Smooth muscle cell (in vitro differentiated cells): Measurements from ENCODE around the gene PRKG1. TPM values are rescaled to one million over a fixed set of nuclear protein-coding genes. Genes with fewer than 3 reads are reported as not detected.

ENCODE experiments used
- DNase-seq: peaks from one replicate; lab custom pipeline; 2025; ENCODE audit not compliant: unreplicated experiment; lab: John Stamatoyannopoulos, UW
- H2AFZ ChIP-seq: fragments of 200-600 bp; sonication (generic); 2 replicates; pipeline ENCODE4 v1.6.0; 2016; ENCODE audit warnings: antibody characterized with exemption, low read depth, mild to moderate bottlenecking
- H3F3A ChIP-seq: fragments of 200-600 bp; sonication (generic); 2 replicates; pipeline ENCODE4 v1.6.0; 2017; ENCODE audit warnings: antibody characterized with exemption, low read depth
- H3K27ac ChIP-seq: fragments of 200-600 bp; sonication (generic); 2 replicates; pipeline ENCODE4 v1.5.1; 2016; ENCODE audit warnings: low read depth, mild to moderate bottlenecking
- H3K27me3 ChIP-seq: fragments of 200-600 bp; sonication (generic); 2 replicates; pipeline ENCODE4 v1.6.1; 2016; ENCODE audit warnings: low read depth, mild to moderate bottlenecking
- H3K36me3 ChIP-seq: fragments of 200-600 bp; sonication (generic); 2 replicates; pipeline ENCODE4 v1.5.1; 2016; ENCODE audit warnings: low read depth
- H3K4me1 ChIP-seq: fragments of 200-600 bp; sonication (generic); 2 replicates; pipeline ENCODE4 v1.5.1; 2016; ENCODE audit warnings: low read depth
- H3K4me2 ChIP-seq: fragments of 200-600 bp; sonication (generic); 2 replicates; pipeline ENCODE4 v1.6.0; 2016; ENCODE audit warnings: mild to moderate bottlenecking
- H3K4me3 ChIP-seq: fragments of 200-600 bp; sonication (generic); 2 replicates; pipeline ENCODE4 v1.5.1; 2016; ENCODE audit warnings: mild to moderate bottlenecking
- H3K79me2 ChIP-seq: fragments of 200-600 bp; sonication (generic); 2 replicates; pipeline ENCODE4 v1.6.0; 2016; ENCODE audit warnings: low read depth, mild to moderate bottlenecking
- H3K9ac ChIP-seq: fragments of 200-600 bp; sonication (generic); 2 replicates; pipeline ENCODE4 v1.6.0; 2016; ENCODE audit warnings: low read depth
- H3K9me3 ChIP-seq: fragments of 200-600 bp; sonication (generic); replicated peaks from 2 replicates; pipeline ENCODE4 v1.5.1; 2016; ENCODE audit warnings: low read depth
- H4K20me1 ChIP-seq: fragments of 200-600 bp; sonication (generic); 2 replicates; pipeline ENCODE4 v1.6.0; 2016; ENCODE audit warnings: low read depth
- CTCF ChIP-seq: fragments of 200-600 bp; sonication (generic); IDR thresholded peaks from 2 replicates; pipeline ENCODE4 v1.5.1; 2017; ENCODE audit warnings: borderline replicate concordance, mild to moderate bottlenecking, antibody characterized with exemption; ENCODE audit not compliant: insufficient read depth, poor library complexity, severe bottlenecking
- WGBS: methylation state at CpG from one replicate; pipeline ENCODE4 v1.1.7; 2016; ENCODE audit warnings: low lambda C conversion rate; 5-methylcytosine and 5-hydroxymethylcytosine counted together
- polyA plus RNA-seq: library from polyadenylated mRNA; unstranded; fragments of >200 nt; fragmentation: Nextera tagmentation; extraction: Ambion mirVana; gene quantifications from 2 replicates; pipeline ENCODE4 v1.2.1, GENCODE V29; 2016
- total RNA-seq: library from RNA; depleted of rRNA; stranded (reverse); fragments of >200 nt; gene quantifications from 2 replicates; pipeline ENCODE4 v1.2.3, GENCODE V29; 2014

The PRKG1 gene
- total and polyA plus RNA-seq, 2 experiments from 2014 or later = 7.2 to 13.4 TPM

- Histone ChIP-seq H2AFZ (no peak overlapping the region), H3K4me1 (peaks cover 14% of the 10 kb centered on the region), H3K27me3 (no peaks in the 10 kb centered on the region), H3K9ac (no peak overlapping the region), H3K79me2 (no peaks in the 10 kb centered on the region), H3K27ac (no peak overlapping the region), H3K9me3 (no peaks in the 10 kb centered on the region), H3K36me3 (no peaks in the 10 kb centered on the region), H4K20me1 (no peaks in the 10 kb centered on the region), H3K4me3 (no peak overlapping the region), H3F3A (no peaks in the 10 kb centered on the region), H3K4me2 (no peak overlapping the region)
- no peak for TF ChIP-seq CTCF
- DNase-seq = no peak
- 95% methylated on average over 1 of the region's 1 CpG for WGBS
Measured at GRCh38 chr10:51903675-51904074, 829.4 kb downstream of the PRKG1 start.

- DNase-seq = no peak
- H3K27ac ChIP-seq = no peak overlapping the region
- no peaks in the 10 kb centered on the region for H3K36me3 ChIP-seq
- no peak overlapping the region for H2AFZ ChIP-seq
- no peaks in the 10 kb centered on the region for H3F3A ChIP-seq
- H3K4me3 ChIP-seq = no peak overlapping the region
- H3K4me1 ChIP-seq = peaks cover 19% of the 10 kb centered on the region
- H3K9ac ChIP-seq = no peak overlapping the region
- H4K20me1 ChIP-seq = no peaks in the 10 kb centered on the region
- H3K27me3 ChIP-seq = no peaks in the 10 kb centered on the region
- H3K9me3 ChIP-seq = no peaks in the 10 kb centered on the region
- no peak overlapping the region for H3K4me2 ChIP-seq
- TF ChIP-seq CTCF = no peak
- no peaks in the 10 kb centered on the region for H3K79me2 ChIP-seq
Measured at GRCh38 chr10:51905032-51905431, 830.7 kb downstream of the PRKG1 start.

- H3F3A ChIP-seq = no peaks in the 10 kb centered on the region
- H3K36me3 ChIP-seq = no peaks in the 10 kb centered on the region
- no peak overlapping the region for H3K4me2 ChIP-seq
- 43% methylated on average over 2 of the region's 2 CpGs for WGBS
- DNase-seq = no peak
- no peaks in the 10 kb centered on the region for H3K9me3 ChIP-seq
- no peaks in the 10 kb centered on the region for H3K27me3 ChIP-seq
- TF ChIP-seq CTCF = no peak
- no peak overlapping the region for H2AFZ ChIP-seq
- peaks cover 27% of the 10 kb centered on the region for H3K4me1 ChIP-seq
- no peaks in the 10 kb centered on the region for H4K20me1 ChIP-seq
- H3K9ac ChIP-seq = peak overlapping the region; percentile 15
- H3K4me3 ChIP-seq = no peak overlapping the region
- no peaks in the 10 kb centered on the region for H3K79me2 ChIP-seq
- no peak overlapping the region for H3K27ac ChIP-seq
Measured at GRCh38 chr10:51907361-51907760, 833.1 kb downstream of the PRKG1 start.

- H2AFZ ChIP-seq = no peak overlapping the region
- DNase-seq = no peak
- H3K4me2 ChIP-seq = no peak overlapping the region
- H3K27me3 ChIP-seq = no peaks in the 10 kb centered on the region
- H3K27ac ChIP-seq = no peak overlapping the region
- no peaks in the 10 kb centered on the region for H3K9me3 ChIP-seq
- no peaks in the 10 kb centered on the region for H3K79me2 ChIP-seq
- H3K4me1 ChIP-seq = peaks cover 33% of the 10 kb centered on the region
- no peaks in the 10 kb centered on the region for H3K36me3 ChIP-seq
- no peaks in the 10 kb centered on the region for H3F3A ChIP-seq
- H3K4me3 ChIP-seq = no peak overlapping the region
- no peaks in the 10 kb centered on the region for H4K20me1 ChIP-seq
- H3K9ac ChIP-seq = no peak overlapping the region
- TF ChIP-seq CTCF = no peak
Measured at GRCh38 chr10:51910189-51910588, 835.9 kb downstream of the PRKG1 start.
